Measurements from ENCODE around the gene GTF2H4.
"Not testable (repeated sequence)": the region's sequence is repeated elsewhere in the genome, so short reads cannot be mapped to it uniquely, and the experiment has no call there.

Gene GTF2H4

DNA sequence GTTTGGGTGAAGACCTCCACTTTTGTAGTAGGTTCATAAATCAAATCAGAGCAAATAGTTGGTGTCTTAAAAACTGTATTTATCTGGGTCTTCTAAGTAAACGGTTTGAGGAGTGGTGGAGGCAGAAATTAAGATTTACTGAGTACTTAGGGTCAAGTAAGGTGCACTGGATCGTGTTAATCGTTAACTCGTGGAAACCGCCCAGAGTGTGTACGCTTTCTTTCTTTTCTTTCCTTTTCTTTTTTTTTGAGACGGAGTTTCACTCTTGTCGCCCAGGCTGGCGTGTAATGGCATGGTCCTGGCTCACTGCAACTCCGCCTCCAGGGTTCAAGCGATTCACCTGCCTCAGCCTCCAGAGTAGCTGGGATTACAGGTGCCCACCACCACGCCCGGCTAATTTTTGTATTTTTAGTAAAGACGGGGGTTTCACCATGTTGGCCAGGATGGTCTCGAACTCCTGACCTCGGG, 683 bp upstream of the GTF2H4 start:
- DNase-seq; H3K4ac ChIP-seq (ENCODE audit: low read depth, low read length); H3K27ac ChIP-seq (ENCODE audit: low read depth, low read length); H3K9ac ChIP-seq (ENCODE audit: low read length); H3K14ac ChIP-seq (ENCODE audit: low read length); H3K18ac ChIP-seq (ENCODE audit: low read length); H3K4me1 ChIP-seq (ENCODE audit: control insufficient read depth in 1 of 2, insufficient read depth in 2 of 2, low read length in 2 of 2); H2AK5ac ChIP-seq (ENCODE audit: low read length); H3K9me3 ChIP-seq (ENCODE audit: insufficient read depth, low read depth, low read length); H2BK12ac ChIP-seq (ENCODE audit: low read length); H4K91ac ChIP-seq (ENCODE audit: low read depth, low read length); H3K27me3 ChIP-seq (ENCODE audit: insufficient read depth, low read length); H2BK5ac ChIP-seq (ENCODE audit: low read depth, low read length, poor library complexity); H2BK120ac ChIP-seq (ENCODE audit: insufficient read depth, low read length, poor library complexity); H3K23ac ChIP-seq (ENCODE audit: low read length); H3K79me2 ChIP-seq (ENCODE audit: control insufficient read depth, insufficient read depth, low read length, poor library complexity); H3K4me3 ChIP-seq (ENCODE audit: low read depth, low read length); H3K79me1 ChIP-seq (ENCODE audit: low read length): not testable (repeated sequence)
- H2AFZ ChIP-seq (ENCODE audit: insufficient read depth, low read length, poor library complexity): peak overlapping the region; percentile 41
- peak overlapping the region; percentile 13 for H4K12ac ChIP-seq (ENCODE audit: low read depth, low read length)
- H4K8ac ChIP-seq (ENCODE audit: low read depth, low read length): peak overlapping the region; percentile 73
- peak overlapping the region; percentile 59 for H3K4me2 ChIP-seq (ENCODE audit: low read length)
- peaks cover 22 to 24% of the 10 kb centered on the region in 2 experiments for H3K36me3 ChIP-seq (ENCODE audit: control insufficient read depth in 1 of 2, insufficient read depth in 2 of 2, low read length in 2 of 2)
- WGBS (ENCODE audit: extremely low coverage, insufficient coverage, insufficient read length): no CpG with 5 or more reads among the region's 16 CpGs

DNA sequence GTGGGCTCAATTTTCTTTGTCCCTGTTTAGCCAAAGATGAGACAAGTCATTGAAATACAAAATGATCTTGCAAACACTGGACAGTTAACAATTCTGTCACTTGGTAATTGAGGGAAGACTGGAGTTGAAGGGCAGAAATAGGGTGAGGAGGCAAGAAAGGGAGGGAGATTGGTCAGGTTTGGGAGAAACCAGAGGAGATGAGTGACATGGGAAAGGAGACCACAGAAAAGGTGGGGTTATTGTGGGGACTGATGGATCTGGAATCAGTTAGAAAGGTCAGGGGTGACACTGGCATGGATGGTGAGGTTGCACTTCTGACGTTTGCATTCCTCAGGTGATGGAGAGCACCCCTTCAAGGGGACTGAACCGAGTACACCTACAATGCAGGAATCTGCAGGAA, 693 bp downstream of the GTF2H4 start:
- H3K4me2 ChIP-seq (ENCODE audit: low read length): peak overlapping the region; percentile 70
- no peak overlapping the region for H2BK120ac ChIP-seq (ENCODE audit: insufficient read depth, low read length, poor library complexity)
- WGBS (ENCODE audit: extremely low coverage, insufficient coverage, insufficient read length): no CpG with 5 or more reads among the region's 2 CpGs
- no peak overlapping the region for H3K27ac ChIP-seq (ENCODE audit: low read depth, low read length)
- no peak for DNase-seq
- H3K9ac ChIP-seq (ENCODE audit: low read length): peak overlapping the region; percentile 80
- H4K91ac ChIP-seq (ENCODE audit: low read depth, low read length): no peak overlapping the region
- H3K4ac ChIP-seq (ENCODE audit: low read depth, low read length): no peak overlapping the region
- peaks cover 4% of the 10 kb centered on the region for H3K79me1 ChIP-seq (ENCODE audit: low read length)
- H2BK12ac ChIP-seq (ENCODE audit: low read length): no peak overlapping the region
- peak overlapping the region; percentile 78 for H3K4me3 ChIP-seq (ENCODE audit: low read depth, low read length)
- no peak overlapping the region for H3K18ac ChIP-seq (ENCODE audit: low read length)
- H3K27me3 ChIP-seq (ENCODE audit: insufficient read depth, low read length): no peaks in the 10 kb centered on the region
- peak overlapping the region; percentile 64 for H4K8ac ChIP-seq (ENCODE audit: low read depth, low read length)
- peaks cover 7% of the 10 kb centered on the region in 2 experiments for H3K4me1 ChIP-seq (ENCODE audit: control insufficient read depth in 1 of 2, insufficient read depth in 2 of 2, low read length in 2 of 2)
- no peak overlapping the region for H3K14ac ChIP-seq (ENCODE audit: low read length)
- peaks cover 5% of the 10 kb centered on the region for H3K79me2 ChIP-seq (ENCODE audit: control insufficient read depth, insufficient read depth, low read length, poor library complexity)
- no peak overlapping the region for H2BK5ac ChIP-seq (ENCODE audit: low read depth, low read length, poor library complexity)
- no peak overlapping the region for H2AFZ ChIP-seq (ENCODE audit: insufficient read depth, low read length, poor library complexity)
- H3K36me3 ChIP-seq (ENCODE audit: control insufficient read depth in 1 of 2, insufficient read depth in 2 of 2, low read length in 2 of 2): peaks cover 23 to 24% of the 10 kb centered on the region in 2 experiments
- no peaks in the 10 kb centered on the region for H3K9me3 ChIP-seq (ENCODE audit: insufficient read depth, low read depth, low read length)
- H3K23ac ChIP-seq (ENCODE audit: low read length): no peak overlapping the region
- H2AK5ac ChIP-seq (ENCODE audit: low read length): no peak overlapping the region
- no peak overlapping the region for H4K12ac ChIP-seq (ENCODE audit: low read depth, low read length)

DNA sequence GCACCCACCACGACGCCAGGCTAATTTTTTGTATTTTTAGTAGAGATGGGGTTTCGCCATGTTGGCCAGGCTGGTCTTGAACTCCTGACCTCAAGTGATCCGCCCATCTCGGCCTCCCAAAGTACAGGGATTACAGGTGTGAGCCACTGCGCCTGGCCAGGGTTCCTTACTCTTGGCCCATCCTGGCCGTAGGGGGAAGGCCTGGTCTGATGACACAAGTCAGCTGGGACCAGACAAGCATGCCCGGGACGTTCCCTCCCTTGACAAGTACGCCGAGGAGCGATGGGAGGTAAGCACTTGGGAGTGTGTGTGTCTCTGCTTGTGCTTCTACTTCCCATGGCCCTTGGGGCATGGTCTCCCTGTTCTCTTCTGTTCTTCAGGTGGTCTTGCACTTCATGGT, 2.5 kb downstream of the GTF2H4 start:
- H4K12ac ChIP-seq (ENCODE audit: low read depth, low read length); H3K23ac ChIP-seq (ENCODE audit: low read length); H3K9ac ChIP-seq (ENCODE audit: low read length); H4K8ac ChIP-seq (ENCODE audit: low read depth, low read length); H3K18ac ChIP-seq (ENCODE audit: low read length); H3K4me2 ChIP-seq (ENCODE audit: low read length); H2AFZ ChIP-seq (ENCODE audit: insufficient read depth, low read length, poor library complexity); H3K9me3 ChIP-seq (ENCODE audit: insufficient read depth, low read depth, low read length); H3K27me3 ChIP-seq (ENCODE audit: insufficient read depth, low read length); H4K91ac ChIP-seq (ENCODE audit: low read depth, low read length); H2BK12ac ChIP-seq (ENCODE audit: low read length); H3K27ac ChIP-seq (ENCODE audit: low read depth, low read length); H2AK5ac ChIP-seq (ENCODE audit: low read length); H3K14ac ChIP-seq (ENCODE audit: low read length); H3K79me1 ChIP-seq (ENCODE audit: low read length); H3K79me2 ChIP-seq (ENCODE audit: control insufficient read depth, insufficient read depth, low read length, poor library complexity); H3K4ac ChIP-seq (ENCODE audit: low read depth, low read length); DNase-seq; H2BK120ac ChIP-seq (ENCODE audit: insufficient read depth, low read length, poor library complexity); H3K4me3 ChIP-seq (ENCODE audit: low read depth, low read length); H2BK5ac ChIP-seq (ENCODE audit: low read depth, low read length, poor library complexity): not testable (repeated sequence)
- peaks cover 23 to 24% of the 10 kb centered on the region in 2 experiments for H3K36me3 ChIP-seq (ENCODE audit: control insufficient read depth in 1 of 2, insufficient read depth in 2 of 2, low read length in 2 of 2)
- WGBS (ENCODE audit: extremely low coverage, insufficient coverage, insufficient read length): no CpG with 5 or more reads among the region's 12 CpGs
- H3K4me1 ChIP-seq (ENCODE audit: control insufficient read depth in 1 of 2, insufficient read depth in 2 of 2, low read length in 2 of 2): peaks cover 8 to 10% of the 10 kb centered on the region in 2 experiments

DNA sequence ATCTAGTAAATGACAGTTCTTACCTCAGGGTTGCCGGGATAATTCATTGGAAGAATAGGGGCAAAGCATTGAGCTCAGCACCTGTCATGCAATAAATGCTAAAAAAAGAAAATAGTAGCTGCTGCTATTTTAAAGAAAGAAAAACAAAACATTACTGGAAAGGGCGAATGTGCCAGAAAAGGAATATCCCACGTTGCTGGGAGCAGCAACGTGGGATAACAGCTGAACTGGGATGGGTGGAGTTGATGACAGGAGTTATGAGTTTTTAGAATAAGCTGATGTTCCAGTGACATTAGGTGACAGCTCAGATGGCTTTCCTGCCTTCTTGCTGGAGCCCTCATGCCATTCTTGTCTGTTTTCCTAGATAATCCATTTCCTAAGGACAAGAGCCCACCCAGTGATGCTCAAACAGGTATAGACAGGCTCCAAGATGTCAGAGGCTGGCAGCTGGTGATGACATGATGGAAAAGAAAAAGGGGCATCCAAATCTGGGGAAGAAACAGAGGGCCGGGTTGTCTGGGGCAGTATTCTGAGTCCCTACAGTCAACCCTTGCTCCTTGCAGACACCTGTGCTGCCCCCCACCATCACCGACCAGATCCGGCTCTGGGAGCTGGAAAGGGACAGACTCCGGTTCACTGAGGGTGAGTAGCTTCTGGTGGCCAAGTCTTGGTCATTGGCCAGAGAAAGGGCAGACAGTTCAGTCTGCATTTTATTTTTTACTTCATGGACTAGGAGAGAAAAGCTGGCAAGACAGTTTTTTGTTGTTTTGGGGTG, 4.9 kb downstream of the GTF2H4 start:
- no peak overlapping the region for H3K4me3 ChIP-seq (ENCODE audit: low read depth, low read length)
- no peak overlapping the region for H2BK12ac ChIP-seq (ENCODE audit: low read length)
- peaks cover 32 to 34% of the 10 kb centered on the region in 2 experiments for H3K36me3 ChIP-seq (ENCODE audit: control insufficient read depth in 1 of 2, insufficient read depth in 2 of 2, low read length in 2 of 2)
- no peak overlapping the region for H3K4ac ChIP-seq (ENCODE audit: low read depth, low read length)
- H2AK5ac ChIP-seq (ENCODE audit: low read length): no peak overlapping the region
- no peak overlapping the region for H2BK5ac ChIP-seq (ENCODE audit: low read depth, low read length, poor library complexity)
- no peaks in the 10 kb centered on the region for H3K27me3 ChIP-seq (ENCODE audit: insufficient read depth, low read length)
- no peak overlapping the region for H4K91ac ChIP-seq (ENCODE audit: low read depth, low read length)
- WGBS (ENCODE audit: extremely low coverage, insufficient coverage, insufficient read length): no CpG with 5 or more reads among the region's 8 CpGs
- H3K79me2 ChIP-seq (ENCODE audit: control insufficient read depth, insufficient read depth, low read length, poor library complexity): peaks cover 8% of the 10 kb centered on the region
- no peak overlapping the region for H4K8ac ChIP-seq (ENCODE audit: low read depth, low read length)
- H3K4me1 ChIP-seq (ENCODE audit: control insufficient read depth in 1 of 2, insufficient read depth in 2 of 2, low read length in 2 of 2): peaks cover 8 to 12% of the 10 kb centered on the region in 2 experiments
- no peak overlapping the region for H2AFZ ChIP-seq (ENCODE audit: insufficient read depth, low read length, poor library complexity)
- no peak overlapping the region for H2BK120ac ChIP-seq (ENCODE audit: insufficient read depth, low read length, poor library complexity)
- no peak overlapping the region for H3K23ac ChIP-seq (ENCODE audit: low read length)
- H3K9me3 ChIP-seq (ENCODE audit: insufficient read depth, low read depth, low read length): no peaks in the 10 kb centered on the region
- no peak for DNase-seq
- H3K27ac ChIP-seq (ENCODE audit: low read depth, low read length): no peak overlapping the region
- H4K12ac ChIP-seq (ENCODE audit: low read depth, low read length): no peak overlapping the region
- no peak overlapping the region for H3K9ac ChIP-seq (ENCODE audit: low read length)
- no peak overlapping the region for H3K14ac ChIP-seq (ENCODE audit: low read length)
- no peak overlapping the region for H3K4me2 ChIP-seq (ENCODE audit: low read length)
- no peak overlapping the region for H3K18ac ChIP-seq (ENCODE audit: low read length)
- H3K79me1 ChIP-seq (ENCODE audit: low read length): peaks cover 8% of the 10 kb centered on the region
